GM18505 (cell line): ENCODE measurements around the gene PSPN.

Source experiments
- ATAC-seq: cut with Tn5 transposase; IDR thresholded peaks from one replicate; pipeline ENCODE4 v1.9.1; 2021; ENCODE audit not compliant: unreplicated experiment
- POLR2A ChIP-seq: IDR thresholded peaks from 4 replicates; pipeline ENCODE4 v1.6.1; 2011; ENCODE audit warnings: borderline replicate concordance; ENCODE audit not compliant: insufficient read depth, insufficient read length; ENCODE audit errors: extremely low read depth

Gene PSPN

DNA sequence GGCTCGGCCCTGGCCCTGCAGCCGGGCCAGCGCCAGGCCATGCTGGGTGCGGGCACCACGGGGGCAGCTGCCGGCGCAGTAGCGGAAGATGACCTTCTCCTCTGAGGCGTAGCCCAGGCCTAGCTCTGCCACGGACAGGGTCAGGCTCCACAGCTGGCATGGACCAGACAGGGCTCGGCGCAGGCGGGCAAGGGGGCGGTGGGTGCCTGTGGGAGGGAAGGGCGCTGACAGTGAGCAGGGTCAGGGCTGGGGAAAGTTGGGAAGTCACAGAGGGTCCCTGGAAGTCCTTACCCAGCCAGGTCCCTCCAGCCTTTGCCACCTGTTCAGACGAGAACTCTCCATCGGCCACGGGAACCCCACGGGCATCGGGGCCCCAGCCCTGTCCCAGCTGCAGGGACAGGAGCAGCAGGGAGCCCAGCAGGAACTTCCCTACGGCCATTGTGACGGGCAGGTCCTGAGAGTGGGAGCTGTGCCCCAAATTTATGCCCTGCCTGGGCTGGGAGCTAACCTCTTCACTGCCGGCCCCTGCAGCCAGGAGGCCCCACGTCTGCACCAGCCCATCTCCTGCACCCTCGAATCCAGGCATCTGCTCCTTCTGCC lies at the start of gene PSPN:
PSPN (minus strand) TSS at position 523 of the 600 bp plus-strand sequence; CDS start at position 439, 84 bp downstream.
- no peak for TF ChIP-seq POLR2A
- no peak for ATAC-seq

DNA sequence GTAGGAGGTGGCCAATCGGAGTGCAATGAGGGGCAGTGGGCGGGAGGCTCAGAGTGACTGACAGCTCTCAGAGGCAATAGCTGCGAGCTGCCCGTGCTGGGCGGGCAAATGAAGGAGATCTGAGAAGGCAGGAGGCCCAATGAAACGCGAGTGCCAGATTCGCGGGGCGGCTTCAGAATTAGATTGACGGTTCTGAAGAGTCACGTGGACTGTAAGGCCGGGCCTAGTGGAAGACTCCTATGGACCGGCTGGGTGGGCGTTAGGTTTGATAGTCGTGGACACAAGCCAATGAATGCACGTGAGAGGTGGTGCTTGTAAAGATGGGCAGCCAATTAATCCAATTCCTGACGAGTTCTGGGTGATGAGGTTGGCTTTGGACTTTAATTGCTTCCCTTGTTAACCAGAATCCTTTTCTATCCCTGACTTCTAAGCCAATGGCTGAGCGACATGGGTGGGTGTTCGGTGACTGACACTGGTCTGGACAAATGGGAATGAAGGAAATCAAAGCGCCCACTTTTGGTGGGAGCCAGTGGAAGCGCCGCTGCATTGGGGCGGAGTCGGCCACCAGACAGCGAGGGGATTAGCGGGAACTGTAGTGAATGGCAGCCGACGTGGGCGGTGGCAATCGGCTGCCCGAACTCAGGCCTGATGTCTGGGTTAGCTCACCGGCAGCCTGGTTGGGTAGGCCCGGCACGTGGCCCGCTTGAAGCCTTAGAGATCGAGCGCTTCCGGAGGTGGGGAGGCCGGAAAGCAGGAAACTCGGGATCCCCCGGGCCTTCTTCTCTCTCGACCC lies 49.4 kb upstream of the PSPN start:
- peak; percentile 77 for ATAC-seq
- peak; percentile 65 for TF ChIP-seq POLR2A

DNA sequence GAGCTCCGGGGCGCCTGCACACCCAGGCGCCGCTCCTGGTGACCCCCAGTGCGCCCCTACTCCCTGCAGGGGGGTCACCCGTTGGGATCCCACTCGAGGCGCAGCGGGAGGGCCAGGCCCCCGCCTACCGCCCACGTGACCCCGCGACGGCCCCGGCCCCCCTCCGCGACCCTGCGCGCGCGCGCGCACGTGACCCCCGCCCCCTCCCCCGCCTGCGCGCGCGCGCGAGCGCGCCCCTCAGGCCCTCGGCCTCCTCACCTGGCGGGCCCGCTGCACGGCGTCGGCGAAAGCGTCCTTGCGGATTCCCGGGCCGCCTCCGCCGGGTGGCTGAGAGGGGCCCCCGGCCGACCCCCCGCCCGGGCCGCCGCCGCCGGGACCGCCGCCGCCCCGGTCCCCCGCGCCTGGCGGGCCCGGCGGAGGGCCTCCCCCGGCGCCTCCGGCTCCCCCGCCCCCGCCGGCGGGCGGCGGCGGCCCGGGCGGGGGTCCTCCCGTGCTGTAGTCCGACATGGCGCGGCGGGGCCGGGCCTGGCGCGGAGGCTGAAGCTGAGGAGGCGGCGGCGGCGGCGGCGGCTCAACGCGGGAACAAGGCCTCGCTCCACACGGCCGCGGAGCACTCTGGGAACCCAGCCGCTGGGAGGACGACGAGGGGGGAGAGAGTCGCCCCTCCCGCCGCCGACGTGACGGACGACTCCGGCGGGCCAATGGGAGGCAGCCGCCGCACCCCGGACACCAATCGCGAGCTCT lies 48.6 kb upstream of the PSPN start, which contains the start of gene KHSRP:
KHSRP (minus strand) TSS at position 617 of the 744 bp plus-strand sequence; CDS start at position 507, 110 bp downstream.
- peak; percentile 68 for TF ChIP-seq POLR2A
- ATAC-seq: peak; percentile 1

DNA sequence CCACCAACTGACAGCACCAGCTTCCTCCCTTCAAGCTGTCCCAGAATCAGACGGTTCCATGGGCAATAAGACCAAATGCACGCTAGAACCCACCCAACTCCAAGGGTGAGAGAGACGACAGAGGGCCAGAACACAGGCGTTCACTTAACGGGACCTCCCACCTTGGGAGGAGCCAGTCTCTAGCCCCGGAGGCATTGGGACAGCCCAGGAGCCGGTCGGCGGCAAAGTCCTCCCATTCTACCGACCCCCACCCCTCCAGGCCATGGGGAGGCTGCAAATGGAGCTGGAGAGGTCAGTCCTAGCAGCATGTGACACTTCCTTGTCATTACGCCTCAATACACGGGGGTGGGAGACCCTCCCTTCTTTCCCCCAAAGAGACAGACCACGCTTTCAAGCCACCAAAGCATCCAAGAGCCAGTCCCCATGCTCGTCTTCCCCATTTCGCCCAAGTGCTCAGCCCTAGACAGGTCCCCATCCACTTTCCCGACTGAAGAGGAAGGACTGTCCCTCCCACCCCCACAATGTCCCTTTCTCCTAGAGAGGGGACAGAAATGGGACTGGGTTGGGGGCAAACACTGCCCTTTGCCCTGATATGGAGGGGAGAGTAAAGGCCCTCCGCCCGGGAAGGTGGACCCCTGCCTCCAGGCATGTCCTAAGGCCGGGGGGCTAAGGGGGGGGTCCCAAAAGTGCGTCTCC lies 47.9 kb upstream of the PSPN start:
- TF ChIP-seq POLR2A: no peak
- no peak for ATAC-seq

- no peak for TF ChIP-seq POLR2A
- ATAC-seq: no peak
Measured at GRCh38 chr19:6421075-6422014, 45.6 kb upstream of the PSPN start.

DNA sequence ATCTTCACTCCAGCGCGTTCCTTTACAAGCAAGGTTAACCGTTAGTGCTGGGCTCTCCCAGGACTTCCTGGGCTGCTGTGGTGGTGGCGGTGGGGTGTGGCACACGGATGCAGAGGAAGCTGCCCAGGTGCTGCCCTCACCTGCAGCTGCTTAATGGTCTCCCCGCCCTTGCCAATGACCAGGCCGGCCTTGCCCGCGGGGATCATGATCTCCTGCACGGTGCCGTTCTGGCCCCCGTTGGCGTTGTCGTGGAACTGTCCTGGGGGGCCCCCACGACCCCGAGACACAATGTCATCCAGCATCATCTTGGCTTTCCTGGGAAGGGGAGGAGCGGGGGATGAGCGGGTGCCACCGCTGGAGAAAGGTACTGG lies 42.8 kb upstream of the PSPN start:
- TF ChIP-seq POLR2A: no peak
- ATAC-seq: no peak

- ATAC-seq: no peak
- no peak for TF ChIP-seq POLR2A
Measured at GRCh38 chr19:6417713-6418561, 42.2 kb upstream of the PSPN start.

- ATAC-seq: no peak
- TF ChIP-seq POLR2A: no peak
Measured at GRCh38 chr19:6416658-6417405, 41.1 kb upstream of the PSPN start.

DNA sequence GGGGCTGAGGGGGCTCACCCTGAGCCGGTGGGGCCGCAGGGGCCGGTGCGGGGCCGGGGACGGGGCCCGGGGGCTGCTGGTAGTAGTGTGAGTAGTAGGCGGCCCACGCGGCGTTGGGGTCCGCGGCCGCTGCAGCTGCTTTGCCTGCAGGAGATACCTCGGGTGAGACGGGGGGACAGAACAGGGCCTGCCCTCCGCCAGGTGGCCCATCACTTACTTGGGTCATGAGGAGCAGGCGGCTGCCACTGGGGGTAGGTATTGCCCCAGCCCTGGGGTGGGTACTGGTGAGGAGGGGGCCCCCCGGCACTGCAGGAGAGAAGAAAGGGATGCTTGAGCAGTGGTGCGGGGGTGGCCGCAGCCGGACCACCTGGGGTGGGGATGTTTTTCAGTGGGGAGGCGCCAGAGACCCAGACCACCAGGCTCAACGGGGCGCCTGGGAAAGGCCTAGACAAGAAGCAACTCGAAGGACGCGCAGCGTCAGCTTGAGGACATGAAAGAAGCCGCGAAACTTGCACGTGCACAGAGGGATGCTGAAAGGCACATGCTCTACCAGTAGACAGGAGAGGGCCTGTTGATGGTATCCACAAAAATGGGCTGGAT lies 40.0 kb upstream of the PSPN start:
- ATAC-seq: no peak
- TF ChIP-seq POLR2A: no peak

GRCh38 chr19:6414793-6415590 lies 39.3 kb upstream of the PSPN start:
- ATAC-seq: no peak
- no peak for TF ChIP-seq POLR2A
